ENCODE results near the gene HAGH. TPM values are rescaled to one million over a fixed set of nuclear protein-coding genes. Genes with fewer than 3 reads are reported as not detected.
"Not testable (repeated sequence)": the region's sequence is repeated elsewhere in the genome, so short reads cannot be mapped to it uniquely, and the experiment has no call there.

Gene HAGH
- total RNA-seq (2022) (39.9 and 48.1 TPM in 2 replicates), Bru-seq, nascent RNA (percentile 48 among the genes with signal in this experiment), BruChase-seq, experiment 1, labeled RNA remaining after a 2-hour chase (percentile 50 among the genes with signal in this experiment), BruChase-seq, experiment 2, labeled RNA remaining after a 6-hour chase (percentile 56 among the genes with signal in this experiment)
- long read RNA-seq, transcript HAGH-202 (9 exons, 2,984 nt), result major isoform, 34 of 76 reads
- long read RNA-seq, transcript HAGH-201 (10 exons, 1,257 nt), result minor isoform, 11 of 76 reads
- long read RNA-seq, transcript HAGH-203 (8 exons, 1,276 nt), result minor isoform, 5 of 76 reads
- long read RNA-seq, partial matches to known transcripts, result 11 of 76 reads
- long read RNA-seq, other reads (novel, unspliced or antisense), result 15 of 76 reads

GRCh38 chr16:1826691-1827573, at the start of gene HAGH, which contains the start of gene FAHD1:
HAGH (minus strand) TSS chr16:1826825; CDS start chr16:1826787, 38 bp downstream.
FAHD1 (plus strand) TSS chr16:1827206; CDS start chr16:1827239, 33 bp downstream.
- Mint-ChIP-seq H3K36me3 (ENCODE audit: insufficient read depth, unreplicated experiment) (peaks cover 10% of the 10 kb centered on the region), H3K9me3 (ENCODE audit: unreplicated experiment) (no peaks in the 10 kb centered on the region), H3K27me3 (ENCODE audit: insufficient read depth, unreplicated experiment) (no peaks in the 10 kb centered on the region), H3K4me1 (ENCODE audit: low read depth, unreplicated experiment) (no peaks in the 10 kb centered on the region), H3K4me3 (ENCODE audit: unreplicated experiment) (peak within 1 kb of the TSS; percentile 87), H3K27ac (ENCODE audit: unreplicated experiment) (peak within 1 kb of the TSS; percentile 86)
- TF ChIP-seq, protein P1, sequence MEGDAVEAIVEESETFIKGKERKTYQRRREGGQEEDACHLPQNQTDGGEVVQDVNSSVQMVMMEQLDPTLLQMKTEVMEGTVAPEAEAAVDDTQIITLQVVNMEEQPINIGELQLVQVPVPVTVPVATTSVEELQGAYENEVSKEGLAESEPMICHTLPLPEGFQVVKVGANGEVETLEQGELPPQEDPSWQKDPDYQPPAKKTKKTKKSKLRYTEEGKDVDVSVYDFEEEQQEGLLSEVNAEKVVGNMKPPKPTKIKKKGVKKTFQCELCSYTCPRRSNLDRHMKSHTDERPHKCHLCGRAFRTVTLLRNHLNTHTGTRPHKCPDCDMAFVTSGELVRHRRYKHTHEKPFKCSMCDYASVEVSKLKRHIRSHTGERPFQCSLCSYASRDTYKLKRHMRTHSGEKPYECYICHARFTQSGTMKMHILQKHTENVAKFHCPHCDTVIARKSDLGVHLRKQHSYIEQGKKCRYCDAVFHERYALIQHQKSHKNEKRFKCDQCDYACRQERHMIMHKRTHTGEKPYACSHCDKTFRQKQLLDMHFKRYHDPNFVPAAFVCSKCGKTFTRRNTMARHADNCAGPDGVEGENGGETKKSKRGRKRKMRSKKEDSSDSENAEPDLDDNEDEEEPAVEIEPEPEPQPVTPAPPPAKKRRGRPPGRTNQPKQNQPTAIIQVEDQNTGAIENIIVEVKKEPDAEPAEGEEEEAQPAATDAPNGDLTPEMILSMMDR (IDR thresholded peaks at IDR 0.05; ENCODE audit: insufficient read depth in 1 of 2, low read depth in 1 of 2, low read length in 1 of 2, severe bottlenecking in 1 of 2, unreplicated experiment in 1 of 2), result no peak
- H3K27me3 ChIP-seq (replicated peaks; ENCODE audit: control insufficient read depth, insufficient read depth, low read length), result no peaks in the 10 kb centered on the region
- peaks cover 1% of the 10 kb centered on the region; the same call in 1 of the 2 replicates for H3K36me3 ChIP-seq (ENCODE audit: control insufficient read depth, insufficient read depth, low read length)
- POLR2A ChIA-PET, result interaction anchor here (0.6 to 1.5 kb wide), 5 partner anchors 44 to 1136 kb away, joined by 3 to 14 read pairs (median 5); partner anchors contain the start of genes NUBP2, RPS2, SPSB3 and TRAF7
- CTCF ChIA-PET, result interaction anchor here (0.8 kb wide), 1 partner anchor 44 kb away, joined by 3 read pairs; the partner anchor contains the start of genes NUBP2 and SPSB3
- peak within 1 kb of the TSS; percentile 76 for H3K4me3 ChIP-seq (ENCODE audit: low read depth, low read length)
- no TSS peak for BruUV-seq (replicated peaks)
- peaks cover 10% of the 10 kb centered on the region; the same call in 1 of the 2 replicates for H3K4me1 ChIP-seq
- intact Hi-C loops (cut with micrococcal nuclease; ENCODE audit: unreplicated experiment), result no loop called here
- H3K9me3 ChIP-seq, result no peaks in the 10 kb centered on the region
- peak; percentile 90 to 94 for DNase-seq

GRCh38 chr16:1876066-1876465, 49.4 kb upstream of the HAGH start:
- H3K4me1 Mint-ChIP-seq (ENCODE audit: low read depth, unreplicated experiment); BruUV-seq (replicated peaks); H3K27me3 Mint-ChIP-seq (ENCODE audit: insufficient read depth, unreplicated experiment); H3K4me1 ChIP-seq; H3K36me3 ChIP-seq (ENCODE audit: control insufficient read depth, insufficient read depth, low read length); H3K9me3 Mint-ChIP-seq (ENCODE audit: unreplicated experiment); H3K9me3 ChIP-seq; H3K27me3 ChIP-seq (replicated peaks; ENCODE audit: control insufficient read depth, insufficient read depth, low read length); POLR2A ChIA-PET; H3K27ac Mint-ChIP-seq (ENCODE audit: unreplicated experiment); H3K36me3 Mint-ChIP-seq (ENCODE audit: insufficient read depth, unreplicated experiment); H3K4me3 ChIP-seq (ENCODE audit: low read depth, low read length); intact Hi-C loops (cut with micrococcal nuclease; ENCODE audit: unreplicated experiment); DNase-seq; H3K4me3 Mint-ChIP-seq (ENCODE audit: unreplicated experiment): not testable (repeated sequence)
- CTCF ChIA-PET, result interaction anchor here (0.9 kb wide), 1 partner anchor 53 kb away, joined by 4 read pairs; no protein-coding TSS in a partner anchor

GRCh38 chr16:1874854-1875253, 48.2 kb upstream of the HAGH start:
- no peaks in the 10 kb centered on the region for H3K9me3 Mint-ChIP-seq (ENCODE audit: unreplicated experiment)
- H3K4me3 Mint-ChIP-seq (ENCODE audit: unreplicated experiment), result no peak overlapping the region
- peaks cover 5% of the 10 kb centered on the region for H3K36me3 Mint-ChIP-seq (ENCODE audit: insufficient read depth, unreplicated experiment)
- Histone ChIP-seq H3K27me3 (replicated peaks; ENCODE audit: control insufficient read depth, insufficient read depth, low read length) (no peaks in the 10 kb centered on the region; the same call in 1 of the 2 replicates), H3K4me3 (ENCODE audit: low read depth, low read length) (no peak overlapping the region), H3K9me3 (no peaks in the 10 kb centered on the region), H3K4me1 (no peaks in the 10 kb centered on the region; the same call in 1 of the 2 replicates), H3K36me3 (ENCODE audit: control insufficient read depth, insufficient read depth, low read length) (no peaks in the 10 kb centered on the region)
- H3K4me1 Mint-ChIP-seq (ENCODE audit: low read depth, unreplicated experiment), result peaks cover 7% of the 10 kb centered on the region
- no TSS peak for BruUV-seq (replicated peaks)
- CTCF ChIA-PET, result no interaction called here
- TF ChIP-seq, protein P1 (IDR thresholded peaks at IDR 0.05; ENCODE audit: insufficient read depth in 1 of 2, low read depth in 1 of 2, low read length in 1 of 2, severe bottlenecking in 1 of 2, unreplicated experiment in 1 of 2), result no peak
- intact Hi-C loops (cut with micrococcal nuclease; ENCODE audit: unreplicated experiment), result no loop called here
- POLR2A ChIA-PET, result no interaction called here
- no peaks in the 10 kb centered on the region for H3K27me3 Mint-ChIP-seq (ENCODE audit: insufficient read depth, unreplicated experiment)
- H3K27ac Mint-ChIP-seq (ENCODE audit: unreplicated experiment), result no peak overlapping the region
- no peak for DNase-seq

Measured in Caco-2 (cell line).